ENCODE data around the gene CHSY1.
"Not testable (repeated sequence)": the region's sequence is repeated elsewhere in the genome, so short reads cannot be mapped to it uniquely, and the experiment has no call there.

CHSY1 gene

GRCh38 chr15:101244036-101244781, 7.6 kb downstream of the CHSY1 start:
- DNase-seq (ENCODE audit: low read depth, low spot score): no peak

- no peak for DNase-seq (ENCODE audit: low read depth, low spot score)
These were observed 8.4 kb downstream of the CHSY1 start for GRCh38 chr15:101243420-101243819.

GRCh38 chr15:101242999-101243336, 8.9 kb downstream of the CHSY1 start:
- no peak for DNase-seq (ENCODE audit: low read depth, low spot score)

- no peak for DNase-seq (ENCODE audit: low read depth, low spot score)
These were observed 9.5 kb downstream of the CHSY1 start for GRCh38 chr15:101242160-101242998.

GRCh38 chr15:101240358-101240757, 11.5 kb downstream of the CHSY1 start:
- no peak for DNase-seq (ENCODE audit: low read depth, low spot score)

- DNase-seq (ENCODE audit: low read depth, low spot score): no peak
These were observed 12.1 kb downstream of the CHSY1 start for GRCh38 chr15:101239724-101240136.

- DNase-seq (ENCODE audit: low read depth, low spot score): no peak
These were observed 14.6 kb downstream of the CHSY1 start for GRCh38 chr15:101237251-101237650.

- no peak for DNase-seq (ENCODE audit: low read depth, low spot score)
These were observed 18.1 kb downstream of the CHSY1 start for GRCh38 chr15:101233651-101234280.

- no peak for DNase-seq (ENCODE audit: low read depth, low spot score)
These were observed 19.2 kb downstream of the CHSY1 start for GRCh38 chr15:101232677-101233076.

GRCh38 chr15:101228313-101228712, 23.5 kb downstream of the CHSY1 start:
- no peak for DNase-seq (ENCODE audit: low read depth, low spot score)

- DNase-seq (ENCODE audit: low read depth, low spot score): no peak
These were observed 26.2 kb downstream of the CHSY1 start for GRCh38 chr15:101225658-101226057.

GRCh38 chr15:101221902-101222301, 29.9 kb downstream of the CHSY1 start:
- DNase-seq (ENCODE audit: low read depth, low spot score): no peak

GRCh38 chr15:101220060-101220459, 31.8 kb downstream of the CHSY1 start:
- no peak for DNase-seq (ENCODE audit: low read depth, low spot score)

GRCh38 chr15:101219441-101219840, 32.4 kb downstream of the CHSY1 start:
- DNase-seq (ENCODE audit: low read depth, low spot score): no peak

GRCh38 chr15:101217446-101217845, 34.4 kb downstream of the CHSY1 start:
- no peak for DNase-seq (ENCODE audit: low read depth, low spot score)

- no peak for DNase-seq (ENCODE audit: low read depth, low spot score)
These were observed 35.7 kb downstream of the CHSY1 start for GRCh38 chr15:101216100-101216499.

GRCh38 chr15:101215681-101216080, 36.2 kb downstream of the CHSY1 start:
- DNase-seq (ENCODE audit: low read depth, low spot score): no peak

GRCh38 chr15:101214435-101215097, 37.3 kb downstream of the CHSY1 start:
- DNase-seq (ENCODE audit: low read depth, low spot score): not testable (repeated sequence)

- no peak for DNase-seq (ENCODE audit: low read depth, low spot score)
These were observed 38.3 kb downstream of the CHSY1 start for GRCh38 chr15:101213570-101213969.

GRCh38 chr15:101213147-101213546, 38.7 kb downstream of the CHSY1 start:
- no peak for DNase-seq (ENCODE audit: low read depth, low spot score)

GRCh38 chr15:101211897-101212296, 40.0 kb downstream of the CHSY1 start:
- DNase-seq (ENCODE audit: low read depth, low spot score): no peak

- no peak for DNase-seq (ENCODE audit: low read depth, low spot score)
These were observed 41.4 kb downstream of the CHSY1 start for GRCh38 chr15:101210466-101210865.
